PC-3 (cell line): Measurements from ENCODE around the gene HOOK2.

Experiments used
- CTCF ChIP-seq: fragments of 300-600 bp; sonication (generic); conservative IDR thresholded peaks from 2 replicates; pipeline ENCODE4 v1.5.1; 2017; ENCODE audit warnings: antibody characterized with exemption, low read depth, mild to moderate bottlenecking, low read length
- EZH2 ChIP-seq: fragments of 300-600 bp; sonication (generic); IDR thresholded peaks from one replicate; pipeline ENCODE4 v1.6.1; 2017; ENCODE audit warnings: antibody characterized with exemption, mild to moderate bottlenecking, low read length; ENCODE audit not compliant: unreplicated experiment
- EZH2phosphoT487 ChIP-seq: fragments of 300-600 bp; sonication (generic); IDR thresholded peaks from 2 replicates; pipeline ENCODE4 v1.6.1; 2018; ENCODE audit warnings: mild to moderate bottlenecking, antibody characterized with exemption, low read length, borderline replicate concordance

- TF ChIP-seq CTCF (peak; percentile 68), EZH2 (no peak), EZH2phosphoT487 (no peak)
These were observed 41.8 kb downstream of the HOOK2 start for GRCh38 chr19:12733369-12734214.
